Cardiac muscle cell (in vitro differentiated cells and primary cell): Measurements from ENCODE around the gene CEP170B. TPM values are rescaled to one million over a fixed set of nuclear protein-coding genes. Genes with fewer than 3 reads are reported as not detected.

ENCODE experiments used
- DNase-seq, 2 donors: peaks; one replicate each; pipeline versions ENCODE4 v3.0.0 to v3.0.0-alpha.2; 2010 to 2017; ENCODE audit warnings: low read depth in 1 of 2, low spot score in 1 of 2
- H3K27ac ChIP-seq: fragments of 200-600 bp; sonication (generic); 2 replicates; pipeline ENCODE4 v1.5.1; 2016
- H3K27me3 ChIP-seq: fragments of 200-600 bp; sonication (generic); 2 replicates; pipeline ENCODE4 v1.6.0; 2016; ENCODE audit warnings: control low read depth
- H3K36me3 ChIP-seq: fragments of 200-600 bp; sonication (generic); 2 replicates; pipeline ENCODE4 v1.5.1; 2016; ENCODE audit warnings: control low read depth
- H3K4me1 ChIP-seq: fragments of 200-600 bp; sonication (generic); 2 replicates; pipeline ENCODE4 v1.8.1; 2017; ENCODE audit warnings: low read depth, mild to moderate bottlenecking, mixed run types
- H3K4me3 ChIP-seq: fragments of 200-600 bp; sonication (generic); 2 replicates; pipeline ENCODE4 v1.5.1; 2016; ENCODE audit warnings: mild to moderate bottlenecking
- H3K9me3 ChIP-seq: fragments of 200-600 bp; sonication (generic); 2 replicates; pipeline ENCODE4 v1.5.1; 2017; ENCODE audit warnings: low read depth, mild to moderate bottlenecking, control low read depth
- CTCF ChIP-seq: IDR thresholded peaks from 2 replicates; pipeline ENCODE4 v1.5.1; 2012; ENCODE audit warnings: low read depth, mild to moderate bottlenecking, low read length
- polyA plus RNA-seq: library from polyadenylated mRNA; unstranded; fragments of >200 nt; fragmentation: Nextera tagmentation; extraction: Ambion mirVana; gene quantifications from 2 replicates; pipeline ENCODE4 v1.2.1, GENCODE V29; 2016
- total RNA-seq: library from RNA; depleted of rRNA; stranded (reverse); fragments of >200 nt; gene quantifications from 2 replicates; pipeline ENCODE4 v1.2.3, GENCODE V29; 2016

CEP170B gene
- total and polyA plus RNA-seq, 2 experiments from 2014 or later, result 8.3 to 39.5 TPM

GRCh38 chr14:104868060-104868740 lies 3.1 kb downstream of the CEP170B start:
- H3K9me3 ChIP-seq, result no peaks in the 10 kb centered on the region
- no peak overlapping the region for H3K4me3 ChIP-seq
- H3K36me3 ChIP-seq, result no peaks in the 10 kb centered on the region
- no peak overlapping the region for H3K27ac ChIP-seq
- DNase-seq, result no peak
- H3K4me1 ChIP-seq, result no peaks in the 10 kb centered on the region
- peaks cover 17% of the 10 kb centered on the region for H3K27me3 ChIP-seq
- TF ChIP-seq CTCF, result no peak

GRCh38 chr14:104868811-104869572 lies 3.9 kb downstream of the CEP170B start:
- H3K4me3 ChIP-seq, result no peak overlapping the region
- no peak overlapping the region for H3K27ac ChIP-seq
- no peaks in the 10 kb centered on the region for H3K36me3 ChIP-seq
- TF ChIP-seq CTCF, result no peak
- no peak for DNase-seq
- no peaks in the 10 kb centered on the region for H3K9me3 ChIP-seq
- H3K4me1 ChIP-seq, result no peaks in the 10 kb centered on the region
- peaks cover 9% of the 10 kb centered on the region for H3K27me3 ChIP-seq

GRCh38 chr14:104869669-104870367 lies 4.8 kb downstream of the CEP170B start:
- peaks cover under 1% of the 10 kb centered on the region for H3K27me3 ChIP-seq

GRCh38 chr14:104870368-104871144 lies 5.5 kb downstream of the CEP170B start:
- Histone ChIP-seq H3K9me3 (no peaks in the 10 kb centered on the region), H3K27me3 (no peaks in the 10 kb centered on the region), H3K36me3 (no peaks in the 10 kb centered on the region), H3K4me3 (no peak overlapping the region), H3K27ac (no peak overlapping the region), H3K4me1 (no peaks in the 10 kb centered on the region)
- TF ChIP-seq CTCF, result peak; percentile 34
- peak in 1 of 2 donors; percentile 37 for DNase-seq

More at GRCh38 chr14:104869669-104870367, 4.8 kb downstream of the CEP170B start:
- no peak for TF ChIP-seq CTCF
- no peaks in the 10 kb centered on the region for H3K36me3 ChIP-seq
- no peaks in the 10 kb centered on the region for H3K4me1 ChIP-seq
- no peak for DNase-seq
- H3K27ac ChIP-seq, result no peak overlapping the region
- H3K4me3 ChIP-seq, result no peak overlapping the region
- no peaks in the 10 kb centered on the region for H3K9me3 ChIP-seq

GRCh38 chr14:104871145-104871655 lies 6.1 kb downstream of the CEP170B start:
- H3K9me3 ChIP-seq, result no peaks in the 10 kb centered on the region
- H3K27ac ChIP-seq, result no peak overlapping the region
- TF ChIP-seq CTCF, result no peak
- no peaks in the 10 kb centered on the region for H3K36me3 ChIP-seq
- no peak for DNase-seq
- H3K4me3 ChIP-seq, result no peak overlapping the region
- H3K4me1 ChIP-seq, result no peaks in the 10 kb centered on the region
- no peaks in the 10 kb centered on the region for H3K27me3 ChIP-seq
